Glutamatergic neuron (in vitro differentiated cells): ENCODE results near the gene ARL15. TPM values are rescaled to one million over a fixed set of nuclear protein-coding genes. Genes with fewer than 3 reads are reported as not detected.

Source experiments
- DNase-seq: peaks from one replicate; pipeline ENCODE4 v3.0.0; 2022
- H3K27ac Mint-ChIP-seq: one replicate; pipeline ENCODE4 v1.8.0; 2020; ENCODE audit warnings: mild to moderate bottlenecking, mixed read lengths, inconsistent platforms; ENCODE audit not compliant: unreplicated experiment
- H3K27me3 Mint-ChIP-seq: one replicate; pipeline ENCODE4 v1.8.0; 2020; ENCODE audit warnings: mild to moderate bottlenecking, moderate library complexity, mixed read lengths, inconsistent platforms; ENCODE audit not compliant: unreplicated experiment
- H3K36me3 Mint-ChIP-seq: one replicate; pipeline ENCODE4 v1.8.0; 2020; ENCODE audit warnings: mild to moderate bottlenecking, mixed read lengths, inconsistent platforms; ENCODE audit not compliant: unreplicated experiment
- H3K4me1 Mint-ChIP-seq: one replicate; pipeline ENCODE4 v1.8.0; 2020; ENCODE audit warnings: mild to moderate bottlenecking, low read depth, mixed read lengths, inconsistent platforms; ENCODE audit not compliant: unreplicated experiment
- H3K4me3 Mint-ChIP-seq: one replicate; pipeline ENCODE4 v1.8.0; 2020; ENCODE audit warnings: mild to moderate bottlenecking, mixed read lengths, inconsistent platforms; ENCODE audit not compliant: unreplicated experiment
- H3K9me3 Mint-ChIP-seq: one replicate; pipeline ENCODE4 v1.8.0; 2020; ENCODE audit warnings: mild to moderate bottlenecking, moderate library complexity, mixed read lengths, inconsistent platforms; ENCODE audit not compliant: unreplicated experiment
- CTCF ChIP-seq: fragments of 200-600 bp; sonication (generic); IDR thresholded peaks from one replicate; pipeline ENCODE4 v1.5.0; 2021; ENCODE audit not compliant: partially characterized antibody, unreplicated experiment
- total RNA-seq: library from RNA; stranded (reverse); fragmentation: NEBNext Ultra II Directional; extraction: Animal tissue kit (Norgen Biotek cat#: 25700); gene quantifications from one replicate; pipeline ENCODE4 v1.2.1, GENCODE V29; 2021; ENCODE audit not compliant: unreplicated experiment

The ARL15 gene
- total RNA-seq, 1 donor from 2014 or later: 37.4 TPM

- Mint-ChIP-seq H3K4me1 (peaks cover 4% of the 10 kb centered on the region), H3K27ac (no peak overlapping the region), H3K9me3 (peaks cover 2% of the 10 kb centered on the region), H3K36me3 (peaks cover 6% of the 10 kb centered on the region), H3K27me3 (no peaks in the 10 kb centered on the region), H3K4me3 (no peak overlapping the region)
- no peak for DNase-seq
- TF ChIP-seq CTCF: no peak
Measured at GRCh38 chr5:53948598-53948997, 361.8 kb downstream of the ARL15 start.

GRCh38 chr5:53946405-53947100 lies 363.8 kb downstream of the ARL15 start:
- Mint-ChIP-seq H3K36me3 (peaks cover 6% of the 10 kb centered on the region), H3K27ac (no peak overlapping the region)

GRCh38 chr5:53944981-53945380 lies 365.4 kb downstream of the ARL15 start:
- Mint-ChIP-seq H3K4me3 (no peak overlapping the region), H3K4me1 (no peaks in the 10 kb centered on the region), H3K27ac (no peak overlapping the region), H3K36me3 (peaks cover 6% of the 10 kb centered on the region), H3K9me3 (no peaks in the 10 kb centered on the region), H3K27me3 (no peaks in the 10 kb centered on the region)
- DNase-seq: no peak
- no peak for TF ChIP-seq CTCF

More at GRCh38 chr5:53946405-53947100, 363.8 kb downstream of the ARL15 start:
- no peak for DNase-seq
- Mint-ChIP-seq H3K27me3 (no peaks in the 10 kb centered on the region), H3K4me3 (no peak overlapping the region), H3K9me3 (peaks cover 2% of the 10 kb centered on the region), H3K4me1 (peaks cover 4% of the 10 kb centered on the region)
- TF ChIP-seq CTCF: no peak

GRCh38 chr5:53943938-53944337 lies 366.4 kb downstream of the ARL15 start:
- DNase-seq: no peak
- Mint-ChIP-seq H3K27ac (no peak overlapping the region), H3K36me3 (peaks cover 6% of the 10 kb centered on the region), H3K4me3 (no peak overlapping the region), H3K27me3 (peaks cover 2% of the 10 kb centered on the region), H3K4me1 (no peaks in the 10 kb centered on the region), H3K9me3 (no peaks in the 10 kb centered on the region)
- TF ChIP-seq CTCF: no peak

GRCh38 chr5:53942724-53943123 lies 367.6 kb downstream of the ARL15 start:
- H3K27me3 Mint-ChIP-seq: peaks cover 2% of the 10 kb centered on the region
- H3K27ac Mint-ChIP-seq: no peak overlapping the region
- H3K4me3 Mint-ChIP-seq: no peak overlapping the region
- TF ChIP-seq CTCF: no peak
- no peak for DNase-seq
- H3K36me3 Mint-ChIP-seq: peaks cover 6% of the 10 kb centered on the region
- no peaks in the 10 kb centered on the region for H3K4me1 Mint-ChIP-seq
- H3K9me3 Mint-ChIP-seq: no peaks in the 10 kb centered on the region
